ENCODE measurements around the gene HTRA1.

HTRA1 gene

DNA sequence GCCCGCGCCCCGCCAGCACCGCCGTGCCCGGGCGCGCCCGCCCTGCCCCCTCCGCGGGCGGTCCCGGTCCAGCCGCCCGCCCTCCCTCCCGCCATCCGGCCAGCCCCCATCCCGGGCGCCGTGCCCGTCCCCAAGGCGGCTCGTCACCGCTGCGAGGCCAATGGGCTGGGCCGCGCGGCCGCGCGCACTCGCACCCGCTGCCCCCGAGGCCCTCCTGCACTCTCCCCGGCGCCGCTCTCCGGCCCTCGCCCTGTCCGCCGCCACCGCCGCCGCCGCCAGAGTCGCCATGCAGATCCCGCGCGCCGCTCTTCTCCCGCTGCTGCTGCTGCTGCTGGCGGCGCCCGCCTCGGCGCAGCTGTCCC is at the start of gene HTRA1:
HTRA1 (plus strand) TSS at position 187 of the 362 bp plus-strand sequence; CDS start at position 287, 100 bp downstream.
- no peak for DNase-seq

DNA sequence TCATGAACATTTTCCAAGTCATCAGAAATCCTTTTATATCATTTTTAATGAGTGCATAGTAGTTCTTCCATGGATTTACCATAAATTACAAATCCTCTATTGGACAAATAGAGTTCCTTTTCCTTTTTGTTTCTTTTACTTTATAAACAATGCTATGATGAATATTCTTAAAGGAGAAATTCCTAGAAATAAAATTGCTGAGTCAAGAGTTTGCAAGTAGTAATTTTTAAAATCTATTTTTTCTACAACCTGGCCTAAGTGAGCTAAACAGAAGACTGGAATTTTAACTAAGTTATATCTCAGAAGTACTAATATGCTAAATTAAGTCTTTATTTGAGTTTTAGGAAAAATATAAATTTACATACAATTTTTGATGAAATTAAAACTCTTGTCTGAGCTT is 48.0 kb upstream of the HTRA1 start:
- no peak for DNase-seq

DNA sequence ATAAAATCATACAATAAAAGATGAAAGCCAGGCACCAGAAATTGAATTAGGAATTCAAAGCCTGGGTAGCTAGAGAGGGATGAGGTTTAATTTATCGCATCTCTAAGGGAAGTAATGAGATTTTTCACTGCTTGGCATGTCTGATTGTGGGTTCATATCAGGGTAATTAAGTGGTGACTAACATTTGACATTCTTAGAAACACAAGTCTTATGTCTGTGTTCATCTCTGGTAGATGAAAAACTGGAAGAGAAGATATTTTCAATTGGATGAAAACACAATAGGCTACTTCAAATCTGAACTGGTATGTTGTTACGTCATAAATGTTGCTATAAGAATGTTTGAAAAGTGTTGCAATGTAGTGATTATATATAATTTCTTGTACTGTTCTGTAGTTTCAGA is 43.7 kb upstream of the HTRA1 start:
- DNase-seq, result no peak

DNA sequence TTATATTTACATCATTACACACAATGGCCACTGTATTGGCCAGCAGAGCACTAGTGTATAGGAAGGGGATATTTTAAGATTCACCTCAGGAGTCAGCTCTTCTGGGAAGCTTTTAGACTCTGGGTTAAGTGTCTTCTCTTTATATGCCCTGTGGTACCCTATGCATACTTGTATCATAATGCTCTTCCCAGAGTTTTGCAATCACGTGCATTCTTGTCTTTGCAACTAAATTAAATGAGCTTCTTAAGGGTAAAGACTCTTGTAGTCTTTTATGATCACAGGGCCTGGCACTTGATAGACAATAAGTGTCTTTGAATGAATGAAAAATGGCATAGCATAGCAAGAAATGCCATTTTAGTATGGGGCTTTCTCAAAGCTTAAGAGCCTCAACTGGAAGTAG is 42.3 kb upstream of the HTRA1 start:
- no peak for DNase-seq

DNA sequence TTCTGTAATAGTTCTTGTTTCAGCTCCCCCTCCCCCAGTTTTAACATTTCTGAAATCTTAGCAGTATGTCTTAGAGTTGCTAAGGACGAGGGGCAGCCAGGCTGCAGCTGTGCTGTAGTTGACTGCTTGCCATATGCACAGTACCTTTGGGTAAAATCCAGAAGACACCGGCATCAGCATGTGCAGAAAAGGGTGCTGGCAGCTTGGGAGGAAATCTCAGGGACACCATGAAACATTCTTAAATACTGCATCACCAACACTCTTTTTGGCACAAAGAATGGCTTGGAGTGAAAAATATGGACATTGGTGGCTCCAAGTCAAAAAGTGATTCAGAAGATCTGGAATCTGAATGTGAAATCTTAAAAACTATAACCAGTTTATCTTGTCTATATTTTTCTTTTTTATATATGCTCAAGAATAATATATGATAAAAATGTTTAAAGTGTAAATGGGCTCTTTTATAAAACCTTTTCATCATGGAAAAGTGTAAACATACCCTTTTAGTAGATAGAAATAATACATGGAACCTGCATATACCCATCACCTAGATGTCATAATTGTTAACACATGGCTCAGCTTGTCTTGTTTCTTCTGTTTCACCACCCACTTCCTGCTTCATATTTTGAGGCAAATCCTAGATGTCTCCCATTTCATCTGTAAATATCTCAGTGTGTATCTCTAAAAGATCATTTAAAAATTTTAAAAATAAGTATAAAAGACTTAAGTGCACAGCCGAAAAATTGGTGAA is 41.3 kb upstream of the HTRA1 start:
- no peak for DNase-seq

DNA sequence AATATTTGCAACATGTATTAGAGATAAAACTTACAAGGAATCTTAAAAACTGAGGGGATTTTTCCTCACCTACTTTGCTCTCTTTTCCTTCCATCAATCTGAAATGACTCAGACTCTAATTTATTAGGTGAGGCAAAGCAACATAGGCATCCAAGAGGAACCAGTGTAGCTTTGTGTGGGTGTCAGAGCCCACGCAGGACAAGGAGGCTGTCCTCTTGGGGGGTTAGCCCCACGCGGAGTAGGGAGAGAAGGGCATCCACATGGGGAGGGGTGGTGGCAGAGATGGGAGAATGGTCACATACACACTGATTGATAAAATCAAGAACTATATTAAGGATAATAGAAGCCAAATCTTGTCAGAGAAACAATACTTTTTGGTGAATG is 40.7 kb upstream of the HTRA1 start:
- no peak for DNase-seq

DNA sequence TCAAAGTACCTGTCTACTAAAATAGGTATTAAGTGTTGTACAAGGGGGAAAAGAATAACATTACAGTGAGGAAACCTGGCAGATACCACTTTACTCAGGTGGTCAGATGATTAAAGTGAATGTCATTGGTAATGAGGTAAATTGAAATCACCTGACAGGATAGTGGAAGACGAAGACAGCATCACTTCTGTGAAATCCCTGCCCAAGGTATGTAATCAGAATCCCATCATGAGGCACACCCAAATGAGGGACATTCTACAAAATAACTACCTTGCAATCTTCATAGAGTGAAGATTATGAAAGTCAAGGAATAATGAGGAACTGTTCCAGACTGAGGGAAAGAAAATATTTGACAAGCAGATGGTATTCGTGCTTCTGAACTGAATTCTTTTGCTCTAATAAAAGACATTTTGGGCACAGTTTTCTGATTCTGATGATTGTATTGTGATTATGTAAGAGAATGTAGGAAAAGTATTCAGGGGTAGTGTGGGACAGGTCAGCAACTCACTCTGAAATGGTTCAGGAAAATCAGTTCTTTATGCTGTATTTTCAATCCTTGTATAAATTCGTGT is 40.2 kb upstream of the HTRA1 start:
- no peak for DNase-seq

DNA sequence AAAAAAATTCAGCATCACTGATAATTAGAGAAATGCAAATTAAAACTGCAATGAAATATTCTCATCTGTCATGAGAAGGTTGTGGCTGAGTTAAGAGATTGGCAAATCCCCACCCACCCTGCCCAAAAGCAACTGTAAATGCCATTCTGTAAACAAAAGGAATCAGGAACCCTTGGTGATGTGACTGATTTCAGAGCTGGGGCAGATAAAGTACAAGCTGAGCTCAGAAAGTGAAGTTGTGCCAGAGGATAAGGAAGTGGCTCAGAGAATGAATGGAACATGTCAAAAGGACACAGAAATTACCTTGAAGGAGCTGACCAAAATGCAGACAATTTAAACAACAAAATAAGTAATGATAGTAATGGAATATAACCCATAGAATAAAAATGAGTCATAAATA is 39.6 kb upstream of the HTRA1 start:
- no peak for DNase-seq

DNA sequence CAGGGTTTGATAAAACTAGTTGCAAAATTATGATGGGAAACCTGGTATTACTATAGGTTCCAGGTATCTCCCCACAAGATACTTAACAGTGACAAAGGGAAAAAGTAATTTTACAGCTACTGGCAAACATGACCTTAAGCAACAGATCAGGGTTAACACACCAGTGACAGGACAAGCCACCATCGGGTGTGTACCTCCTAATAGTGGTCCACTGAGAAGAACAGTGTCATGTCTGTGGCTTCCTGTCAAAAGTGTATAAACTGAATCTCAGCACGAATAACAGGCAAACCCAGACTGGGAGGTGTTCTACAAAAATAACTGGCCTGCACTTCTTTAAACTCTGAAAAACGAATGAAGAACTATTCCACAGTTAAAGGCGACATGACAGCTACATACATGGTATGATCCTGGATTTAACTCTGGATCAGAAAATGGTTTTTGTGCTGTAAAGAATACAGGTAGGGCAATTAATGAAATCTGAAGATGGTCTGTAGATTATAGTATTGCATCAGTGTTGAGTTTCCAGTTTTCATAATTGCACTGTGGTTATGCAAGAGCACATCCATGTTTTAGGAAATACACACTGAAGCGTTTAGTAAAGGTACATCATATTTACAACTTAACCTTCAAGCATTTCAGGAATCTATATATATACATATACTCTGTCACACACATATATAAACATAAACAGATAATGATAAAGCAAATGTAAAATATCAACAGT is 38.9 kb upstream of the HTRA1 start:
- DNase-seq, result no peak

DNA sequence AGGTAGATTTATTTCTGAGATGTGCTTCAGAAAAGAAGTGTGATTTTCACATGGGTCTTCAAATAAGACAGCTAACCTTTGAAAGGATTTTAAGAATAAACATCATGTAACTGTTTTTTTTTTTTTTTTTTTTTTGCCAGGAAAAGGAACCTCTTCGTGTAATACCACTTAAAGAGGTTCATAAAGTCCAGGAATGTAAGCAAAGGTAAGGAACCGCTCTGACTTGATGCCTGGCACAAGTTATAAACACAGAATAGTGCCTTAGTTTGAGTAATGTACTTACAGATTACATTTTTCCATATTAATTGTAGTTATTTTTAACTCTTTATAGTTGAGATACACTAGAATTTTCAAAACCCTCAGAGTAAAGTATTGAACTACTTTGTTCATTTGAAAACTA is 37.3 kb upstream of the HTRA1 start:
- no peak for DNase-seq

DNA sequence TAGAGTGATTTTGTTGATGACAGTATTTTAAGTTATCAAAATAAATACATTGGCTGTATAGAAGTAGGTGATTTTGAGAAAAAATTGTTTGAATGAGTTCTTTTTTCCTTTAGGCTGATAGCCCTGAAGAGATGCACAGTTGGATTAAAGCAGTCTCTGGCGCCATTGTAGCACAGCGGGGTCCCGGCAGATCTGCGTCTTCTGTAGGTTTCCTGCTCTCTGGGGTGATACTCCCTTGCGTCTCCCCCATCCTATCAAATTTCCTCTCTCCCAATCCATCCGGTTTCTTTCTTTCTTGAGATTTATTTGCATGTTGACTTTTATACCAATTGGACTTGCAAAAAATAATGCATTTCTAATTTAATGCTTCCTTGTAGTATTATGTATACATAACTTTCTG is 34.5 kb upstream of the HTRA1 start:
- no peak for DNase-seq

DNA sequence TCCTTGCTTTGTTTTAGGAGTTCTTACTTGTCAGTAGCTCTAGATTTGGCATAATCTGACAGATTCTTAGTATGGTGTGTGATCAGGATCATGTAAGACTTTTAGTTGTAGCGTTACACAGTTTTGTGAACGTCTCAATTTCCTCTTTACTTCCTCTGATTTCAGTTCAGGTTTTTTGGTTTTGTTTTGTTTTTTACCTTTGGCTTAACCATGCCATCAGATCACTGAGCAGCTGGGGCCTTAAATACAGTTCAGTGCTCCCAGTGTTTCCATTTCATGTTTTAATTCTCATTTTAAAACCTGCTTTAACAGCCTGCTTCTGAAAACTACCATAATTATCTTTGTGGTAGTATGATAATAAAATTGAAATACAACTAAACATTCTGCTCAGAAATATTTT is 34.1 kb upstream of the HTRA1 start:
- no peak for DNase-seq

DNA sequence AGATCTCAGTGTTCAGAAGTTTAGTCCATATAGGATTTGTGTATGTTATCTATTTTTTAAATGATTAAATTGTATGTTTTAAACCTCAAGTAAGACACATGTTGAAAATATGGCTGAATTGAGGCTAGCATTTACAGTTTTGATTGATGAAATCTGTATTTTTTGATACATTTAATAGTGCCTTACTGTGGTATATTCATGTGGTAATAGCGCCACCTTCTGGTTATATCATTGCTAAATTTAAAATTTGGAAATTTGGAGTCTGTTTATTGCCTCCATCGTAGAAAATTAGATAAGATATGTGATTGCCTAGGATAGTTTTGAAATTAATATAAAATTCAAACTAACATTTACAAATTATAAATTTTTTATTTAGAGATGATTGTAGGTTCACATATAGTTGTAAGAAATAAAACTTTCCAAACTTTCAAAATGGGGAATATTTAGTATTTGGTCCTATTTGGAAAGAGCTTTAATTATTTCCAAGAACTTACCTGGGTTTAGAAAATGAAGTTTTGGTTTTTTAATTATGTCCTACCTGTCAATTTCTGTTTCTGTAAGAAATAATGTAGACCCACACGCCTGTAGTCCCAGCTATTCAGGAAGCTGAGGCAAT is 26.0 kb upstream of the HTRA1 start:
- DNase-seq, result peak; percentile 11

DNA sequence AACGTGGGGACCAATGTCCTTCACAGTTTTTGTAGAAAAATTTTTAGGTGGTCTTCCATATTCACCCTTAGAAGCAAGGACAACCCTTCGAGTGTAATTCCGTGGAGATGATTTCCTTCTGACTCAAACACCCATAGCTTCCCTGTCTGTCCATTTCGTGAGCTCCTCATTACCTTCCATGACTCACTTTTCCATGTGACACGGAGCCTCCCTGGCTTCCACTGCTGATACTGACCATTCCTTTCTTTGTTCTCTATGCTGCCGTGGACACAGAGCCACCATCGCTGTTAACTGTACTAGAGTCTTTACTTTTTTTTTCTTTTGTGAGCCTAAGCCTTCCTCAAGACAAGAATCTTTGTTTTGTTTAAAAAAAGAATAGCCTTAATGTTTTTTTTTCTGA is 19.4 kb upstream of the HTRA1 start:
- no peak for DNase-seq

DNA sequence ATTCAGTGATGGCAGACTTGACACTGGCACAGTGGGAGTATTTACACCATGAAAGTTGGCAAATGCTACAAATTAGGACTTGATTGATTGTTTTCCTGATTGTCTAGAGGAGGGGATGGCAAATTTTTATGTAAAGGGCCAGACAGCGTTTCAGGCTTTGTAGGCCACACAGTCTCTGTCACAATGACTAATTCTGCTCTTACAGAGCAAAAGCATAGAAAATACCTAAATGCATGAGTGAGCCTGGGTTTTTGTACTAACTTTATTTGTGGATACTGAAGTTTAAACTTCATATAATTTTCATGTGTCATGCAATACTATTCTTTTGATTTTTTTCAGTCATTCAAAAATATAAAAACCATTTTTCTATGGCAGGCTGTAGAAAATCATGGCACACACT is 15.9 kb upstream of the HTRA1 start:
- no peak for DNase-seq

DNA sequence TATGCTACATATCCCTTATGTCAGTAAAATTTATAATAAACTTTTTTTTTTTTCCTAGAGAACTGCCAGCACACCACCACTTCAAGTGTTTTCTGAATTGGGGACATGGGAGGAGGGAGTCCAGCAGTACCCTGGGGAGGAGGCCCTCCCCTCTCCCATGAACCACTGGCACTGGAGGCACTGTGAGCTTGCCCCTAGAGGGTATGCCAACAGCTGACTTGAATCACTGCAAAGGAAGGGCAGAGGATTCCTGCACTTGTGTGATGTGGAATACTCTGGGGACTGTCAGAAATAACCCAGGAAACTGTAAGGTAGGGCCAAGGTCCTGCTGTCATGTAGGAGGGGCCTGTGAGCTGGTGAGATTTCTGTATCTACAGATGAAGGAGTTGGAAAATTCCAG is 15.4 kb upstream of the HTRA1 start:
- DNase-seq, result no peak

DNA sequence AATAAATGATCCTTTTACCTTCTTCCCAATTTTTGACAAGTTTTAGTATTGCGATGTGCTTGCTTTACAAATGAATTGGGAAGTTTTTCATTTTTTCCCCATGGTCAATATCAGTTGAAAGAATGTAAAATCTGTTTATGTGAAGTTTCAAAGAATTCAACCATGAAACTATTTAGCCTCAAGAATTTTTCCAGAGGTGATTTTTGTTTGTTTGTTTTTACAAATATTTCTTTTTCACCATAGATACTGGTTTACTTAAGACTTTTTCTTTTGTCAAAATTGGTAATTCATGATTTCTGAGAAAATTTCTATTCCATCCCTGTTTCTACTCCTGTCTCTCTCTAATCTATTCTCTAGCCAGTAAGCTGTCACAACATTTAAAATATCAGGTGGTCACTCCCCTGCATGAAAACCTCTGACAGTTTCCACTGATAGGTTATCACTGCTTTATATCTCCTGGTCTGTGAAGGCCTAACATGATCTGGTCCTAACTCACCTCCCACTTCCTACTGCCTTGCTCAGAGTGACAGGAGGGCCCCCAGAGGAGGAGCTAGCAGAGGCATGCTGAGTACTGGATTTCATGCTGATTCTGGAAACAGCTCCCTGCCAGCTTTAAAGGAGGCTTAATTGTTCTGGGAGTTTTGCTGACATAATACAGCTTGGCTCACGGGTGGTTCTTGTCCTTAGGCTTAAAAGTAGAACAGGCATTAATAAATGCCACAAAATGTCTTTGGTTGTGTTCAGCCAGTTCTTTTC is 14.5 kb upstream of the HTRA1 start:
- no peak for DNase-seq

DNA sequence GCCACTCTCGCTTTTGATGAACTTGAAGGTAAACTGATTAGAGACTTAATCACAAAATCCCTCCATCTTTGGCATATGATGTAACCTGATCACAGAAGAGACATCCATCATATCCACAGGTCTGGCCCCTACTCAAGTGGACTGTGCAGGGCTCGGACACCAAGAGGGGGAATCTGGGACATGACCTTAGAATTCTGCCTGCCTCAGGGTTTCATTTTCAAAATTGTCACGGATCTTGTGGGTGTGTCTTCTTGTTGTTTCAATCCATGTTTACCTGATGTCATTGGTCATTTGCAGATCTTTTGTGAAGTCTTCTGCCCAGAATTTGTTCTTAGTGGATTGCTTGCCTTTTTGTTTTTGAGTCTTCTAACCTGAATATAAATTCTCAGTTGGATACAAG is 12.8 kb upstream of the HTRA1 start:
- no peak for DNase-seq

DNA sequence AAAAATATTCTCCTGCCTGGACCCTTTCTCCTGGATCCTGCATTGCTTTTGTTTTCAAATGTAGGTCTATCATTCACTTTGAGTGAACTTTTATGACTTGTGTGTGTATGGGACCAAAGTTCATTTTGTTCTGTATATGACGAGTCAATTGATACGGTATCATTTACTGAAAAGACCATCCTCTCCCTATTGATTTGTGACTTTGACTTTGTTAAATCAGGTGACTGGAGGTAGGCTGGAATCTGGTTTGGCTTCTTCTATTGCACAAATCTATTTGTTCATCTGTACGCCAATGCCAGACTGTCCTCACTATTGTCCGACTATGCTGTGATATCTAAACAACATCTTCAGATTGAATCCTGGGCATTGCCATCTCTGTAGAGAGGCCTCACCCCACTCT is 12.2 kb upstream of the HTRA1 start:
- no peak for DNase-seq

DNA sequence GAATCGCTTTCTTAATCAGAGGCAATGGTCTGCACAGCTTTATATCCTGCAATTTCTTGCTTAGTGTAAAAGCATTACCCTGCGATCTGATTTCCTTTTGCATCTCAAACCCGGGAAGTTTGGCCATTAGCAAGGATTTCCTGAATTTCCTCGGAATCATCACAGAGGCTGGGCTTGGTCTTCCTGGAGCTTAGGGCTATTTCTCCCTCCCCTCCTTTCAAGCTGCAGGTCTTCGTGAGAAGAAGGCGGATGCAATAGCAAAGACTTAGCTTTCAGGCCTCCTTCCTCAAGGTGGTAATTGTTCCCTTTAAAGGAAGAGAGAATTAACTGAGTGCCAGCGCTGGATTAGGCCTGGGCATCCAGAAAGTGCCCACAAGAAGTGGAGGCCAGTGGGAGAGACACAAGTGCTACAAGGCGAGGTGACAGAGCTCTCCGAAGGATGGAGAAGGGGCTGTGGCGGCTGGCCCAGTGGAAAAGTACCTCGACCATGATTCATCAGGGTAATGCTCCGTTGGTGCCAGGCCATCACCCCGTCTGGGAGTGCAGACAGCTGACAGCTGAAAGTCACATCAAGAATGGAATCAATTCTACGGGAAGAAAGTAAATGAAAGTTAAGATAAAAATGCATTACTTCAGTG is 10.9 kb upstream of the HTRA1 start:
- DNase-seq, result no peak

DNA sequence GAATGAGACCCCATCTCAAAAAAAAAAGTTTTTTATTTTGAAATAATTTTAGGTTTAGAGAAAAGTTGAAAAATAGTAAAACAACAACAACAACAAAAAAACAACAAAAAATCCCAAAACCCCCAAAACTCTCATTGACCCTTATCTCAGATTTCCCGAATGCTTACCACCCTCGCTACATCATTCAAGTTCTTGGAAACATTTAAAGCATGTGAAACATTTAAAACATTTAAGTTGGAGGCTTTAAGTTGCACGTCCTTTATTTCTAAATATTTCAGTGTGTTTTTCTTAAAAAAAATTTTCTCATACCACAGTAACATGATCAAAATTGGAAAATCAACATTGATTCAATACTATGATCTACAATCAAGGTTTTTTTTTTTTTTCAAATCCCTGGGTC is 7.3 kb upstream of the HTRA1 start:
- DNase-seq, result no peak

DNA sequence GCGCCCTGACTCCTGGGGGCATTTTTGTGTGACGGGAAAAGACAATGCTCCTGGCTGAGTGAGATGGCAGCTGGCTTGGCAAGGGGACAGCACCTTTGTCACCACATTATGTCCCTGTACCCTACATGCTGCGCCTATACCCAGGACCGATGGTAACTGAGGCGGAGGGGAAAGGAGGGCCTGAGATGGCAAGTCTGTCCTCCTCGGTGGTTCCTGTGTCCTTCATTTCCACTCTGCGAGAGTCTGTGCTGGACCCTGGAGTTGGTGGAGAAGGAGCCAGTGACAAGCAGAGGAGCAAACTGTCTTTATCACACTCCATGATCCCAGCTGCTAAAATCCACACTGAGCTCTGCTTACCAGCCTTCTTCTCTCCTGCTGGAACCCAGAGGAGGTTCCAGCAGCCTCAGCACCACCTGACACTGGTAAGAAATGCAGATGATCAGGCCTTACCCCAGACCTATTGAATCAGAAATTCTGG is 6.7 kb upstream of the HTRA1 start, which contains the start of gene ARMS2:
ARMS2 (plus strand) TSS at position 51 of the 478 bp plus-strand sequence; CDS start at position 126, 75 bp downstream.
- no peak for DNase-seq
